MCF 10A (cell line): ENCODE measurements around the gene ZNF341. TPM values are rescaled to one million over a fixed set of nuclear protein-coding genes. Genes with fewer than 3 reads are reported as not detected.

Source experiments
- BruUV-seq: library from RNA; stranded (reverse); fragments of 400-500 nt; replicated peaks from 2 replicates; lab custom pipeline; 2021; lab: Mats Ljungman, UMichigan
- CTCF ChIA-PET: fragments of 300-600 bp; sonication (Branson Sonifier 250); formaldehyde crosslinking; extraction: SDS; loops from one replicate; lab custom pipeline; 2021; ENCODE audit warnings: antibody characterized with exemption, inconsistent platforms; lab: Yijun Ruan, JAX
- POLR2A ChIA-PET: fragments of 300-600, 350-650 bp; sonication (Branson Sonifier 250); formaldehyde crosslinking; extraction: SDS; loops from one replicate; lab custom pipeline; 2020; ENCODE audit warnings: antibody characterized with exemption, inconsistent platforms; lab: Yijun Ruan, JAX
- DNase-seq: peaks from one replicate; pipeline ENCODE4 v3.0.0-alpha.2; 2018; ENCODE audit not compliant: unreplicated experiment
- H3K27ac Mint-ChIP-seq: one replicate; pipeline ENCODE4 v1.8.0; 2022; ENCODE audit warnings: mild to moderate bottlenecking, low read depth, mixed read lengths; ENCODE audit not compliant: unreplicated experiment
- H3K27me3 Mint-ChIP-seq: one replicate; pipeline ENCODE4 v1.8.0; 2022; ENCODE audit warnings: mixed read lengths; ENCODE audit not compliant: insufficient read depth, unreplicated experiment
- H3K36me3 Mint-ChIP-seq: one replicate; pipeline ENCODE4 v1.8.0; 2022; ENCODE audit warnings: mild to moderate bottlenecking, moderate library complexity, mixed read lengths; ENCODE audit not compliant: insufficient read depth, unreplicated experiment
- H3K4me1 Mint-ChIP-seq: one replicate; pipeline ENCODE4 v1.8.0; 2022; ENCODE audit warnings: mixed read lengths; ENCODE audit not compliant: insufficient read depth, unreplicated experiment
- H3K4me3 Mint-ChIP-seq: one replicate; pipeline ENCODE4 v1.8.0; 2022; ENCODE audit warnings: mild to moderate bottlenecking, moderate library complexity, mixed read lengths; ENCODE audit not compliant: unreplicated experiment
- H3K9me3 Mint-ChIP-seq: one replicate; pipeline ENCODE4 v1.8.0; 2022; ENCODE audit warnings: mixed read lengths; ENCODE audit not compliant: unreplicated experiment
- intact Hi-C: fragments of 100-400 bp; cut with micrococcal nuclease; formaldehyde crosslinking; loops from 2 replicates; pipeline ENCODE4 v1.14.1; 2022
- total RNA-seq: library from RNA; stranded (reverse); gene quantifications from 2 replicates; pipeline ENCODE4 v1.2.3, GENCODE V29; 2022
- TF ChIP-seq, protein P1 (sequence below): fragments of 200-600 bp; IDR thresholded peaks from one replicate; pipeline ENCODE4 v1.8.0; 2022; ENCODE audit warnings: antibody characterized with exemption, mild to moderate bottlenecking; ENCODE audit not compliant: unreplicated experiment

The ZNF341 gene
- total RNA-seq, 1 experiment from 2014 or later, result 2.0 TPM

DNA sequence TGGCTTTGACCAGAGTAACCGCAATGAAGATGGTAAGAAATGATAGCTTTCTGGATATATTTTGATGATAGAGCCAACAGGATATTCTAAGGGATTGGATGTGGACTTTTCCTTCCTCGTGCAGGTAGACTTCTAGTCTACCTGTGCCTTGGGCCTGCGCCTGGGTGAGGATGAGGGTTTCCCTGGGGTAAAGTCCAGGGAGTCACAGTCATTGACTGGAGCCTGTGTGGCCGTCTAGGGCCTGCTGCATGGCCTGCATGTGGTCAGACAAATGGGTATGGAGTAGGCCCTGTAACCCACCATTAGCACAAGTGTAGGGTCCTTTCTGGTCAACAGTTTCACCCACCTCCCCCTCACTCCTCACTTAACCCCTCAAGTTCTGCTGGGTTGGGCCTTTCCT, 66.6 kb downstream of the ZNF341 start:
- no peaks in the 10 kb centered on the region for H3K27me3 Mint-ChIP-seq
- H3K9me3 Mint-ChIP-seq, result no peaks in the 10 kb centered on the region
- no peak overlapping the region for H3K4me3 Mint-ChIP-seq
- no peak overlapping the region for H3K27ac Mint-ChIP-seq
- no peaks in the 10 kb centered on the region for H3K4me1 Mint-ChIP-seq
- H3K36me3 Mint-ChIP-seq, result peaks cover 4% of the 10 kb centered on the region
- POLR2A ChIA-PET, result interaction anchor here (0.8 to 2.4 kb wide), 2 partner anchors 13 to 195 kb away, joined by 3 to 8 read pairs; partner anchors contain the start of genes CHMP4B and RALY
- BruUV-seq, result no TSS peak
- intact Hi-C loops, result no loop called here
- no peak for DNase-seq
- CTCF ChIA-PET, result interaction anchor here (1.0 to 1.3 kb wide), 2 partner anchors 13 to 15 kb away, joined by 4 read pairs; partner anchors contain the start of gene CHMP4B
- TF ChIP-seq, protein P1, sequence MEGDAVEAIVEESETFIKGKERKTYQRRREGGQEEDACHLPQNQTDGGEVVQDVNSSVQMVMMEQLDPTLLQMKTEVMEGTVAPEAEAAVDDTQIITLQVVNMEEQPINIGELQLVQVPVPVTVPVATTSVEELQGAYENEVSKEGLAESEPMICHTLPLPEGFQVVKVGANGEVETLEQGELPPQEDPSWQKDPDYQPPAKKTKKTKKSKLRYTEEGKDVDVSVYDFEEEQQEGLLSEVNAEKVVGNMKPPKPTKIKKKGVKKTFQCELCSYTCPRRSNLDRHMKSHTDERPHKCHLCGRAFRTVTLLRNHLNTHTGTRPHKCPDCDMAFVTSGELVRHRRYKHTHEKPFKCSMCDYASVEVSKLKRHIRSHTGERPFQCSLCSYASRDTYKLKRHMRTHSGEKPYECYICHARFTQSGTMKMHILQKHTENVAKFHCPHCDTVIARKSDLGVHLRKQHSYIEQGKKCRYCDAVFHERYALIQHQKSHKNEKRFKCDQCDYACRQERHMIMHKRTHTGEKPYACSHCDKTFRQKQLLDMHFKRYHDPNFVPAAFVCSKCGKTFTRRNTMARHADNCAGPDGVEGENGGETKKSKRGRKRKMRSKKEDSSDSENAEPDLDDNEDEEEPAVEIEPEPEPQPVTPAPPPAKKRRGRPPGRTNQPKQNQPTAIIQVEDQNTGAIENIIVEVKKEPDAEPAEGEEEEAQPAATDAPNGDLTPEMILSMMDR, result no peak

DNA sequence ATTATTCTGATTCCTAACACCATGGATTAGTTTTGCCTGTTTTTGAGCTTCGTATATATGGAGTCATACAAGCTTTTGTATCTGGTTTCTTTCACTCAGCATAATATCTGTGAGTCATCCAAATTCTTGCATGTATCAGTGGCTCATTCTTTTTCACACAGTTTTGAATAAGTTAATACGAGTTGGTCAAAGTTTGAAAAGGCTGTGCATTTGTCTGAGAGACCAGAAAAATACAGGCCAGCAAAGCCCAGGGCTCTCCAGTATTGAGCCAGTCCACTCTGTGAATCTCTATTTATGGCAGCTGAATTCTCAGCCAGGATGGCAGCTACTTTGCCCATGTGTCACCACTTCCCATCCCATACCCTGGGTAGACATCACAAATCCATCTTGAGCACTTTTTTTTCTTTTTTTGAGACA, 72.1 kb downstream of the ZNF341 start:
- Mint-ChIP-seq H3K4me1 (no peaks in the 10 kb centered on the region), H3K36me3 (no peaks in the 10 kb centered on the region), H3K9me3 (no peaks in the 10 kb centered on the region), H3K27ac (no peak overlapping the region), H3K27me3 (no peaks in the 10 kb centered on the region), H3K4me3 (no peak overlapping the region)
- CTCF ChIA-PET, result interaction anchor here (0.7 to 1.8 kb wide), 7 partner anchors 9 to 305 kb away, joined by 3 to 10 read pairs (median 4); no protein-coding TSS in a partner anchor
- intact Hi-C loops, result no loop called here
- POLR2A ChIA-PET, result interaction anchor here (0.7 to 4.4 kb wide), 13 partner anchors 8 to 308 kb away, joined by 3 to 48 read pairs (median 4); partner anchors contain the start of genes CHMP4B, EIF2S2 and RALY
- BruUV-seq, result no TSS peak
- DNase-seq, result peak; percentile 40
- TF ChIP-seq, protein P1, result no peak

DNA sequence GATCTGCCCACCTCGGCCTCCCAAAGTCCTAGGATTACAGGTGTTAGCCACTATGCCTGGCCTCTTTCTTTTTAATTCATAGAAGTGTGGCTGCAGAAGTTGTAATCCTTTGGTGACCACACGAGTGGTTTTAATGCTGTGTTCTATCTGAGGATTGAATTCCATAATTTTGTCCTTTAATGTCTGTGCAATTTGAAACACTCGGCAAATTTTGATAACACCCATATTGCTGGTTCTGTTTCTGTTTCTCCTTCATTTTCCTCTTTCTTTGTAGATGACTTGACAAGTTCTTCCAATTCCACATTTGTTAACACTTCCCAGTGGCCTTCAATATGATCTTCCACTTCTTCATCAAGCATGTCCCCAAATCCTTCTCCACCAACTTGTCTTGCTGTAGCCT, 76.6 kb downstream of the ZNF341 start:
- Mint-ChIP-seq H3K4me1 (peaks cover 13% of the 10 kb centered on the region), H3K27me3 (no peaks in the 10 kb centered on the region), H3K4me3 (no peak overlapping the region), H3K9me3 (no peaks in the 10 kb centered on the region), H3K36me3 (peaks cover 23% of the 10 kb centered on the region), H3K27ac (no peak overlapping the region)
- TF ChIP-seq, protein P1, result no peak
- BruUV-seq, result no TSS peak
- ChIA-PET CTCF (interaction anchor here (0.6 to 1.7 kb wide), 2 partner anchors 14 to 163 kb away, joined by 3 to 5 read pairs; no protein-coding TSS in a partner anchor), POLR2A (no interaction called here)
- DNase-seq, result no peak
- intact Hi-C loops, result no loop called here

DNA sequence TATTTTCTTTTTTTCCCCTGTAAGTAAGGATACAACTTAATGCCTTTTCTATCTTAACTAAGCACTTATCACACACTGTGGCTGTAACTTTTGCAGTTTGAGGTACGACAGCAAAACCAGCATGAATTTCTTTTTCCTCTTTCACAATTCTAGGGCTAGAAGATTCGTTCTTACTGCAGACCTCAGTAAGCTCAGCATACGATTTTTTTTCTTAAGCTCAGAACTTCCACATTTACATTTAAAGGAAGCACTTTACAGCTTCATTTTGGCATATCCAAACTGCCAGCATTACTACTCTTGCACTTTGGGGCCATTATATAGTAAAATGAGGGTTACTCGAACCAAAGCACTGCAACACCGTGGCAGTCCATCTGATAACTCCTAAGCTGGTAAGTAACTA, 78.5 kb downstream of the ZNF341 start:
- no peak overlapping the region for H3K4me3 Mint-ChIP-seq
- no TSS peak for BruUV-seq
- DNase-seq, result no peak
- H3K9me3 Mint-ChIP-seq, result no peaks in the 10 kb centered on the region
- TF ChIP-seq, protein P1, result no peak
- H3K4me1 Mint-ChIP-seq, result peaks cover 17% of the 10 kb centered on the region
- no peaks in the 10 kb centered on the region for H3K27me3 Mint-ChIP-seq
- H3K36me3 Mint-ChIP-seq, result peaks cover 23% of the 10 kb centered on the region
- intact Hi-C loops, result loop anchor here (5.0 to 10.0 kb wide), 2 partner anchors 78 to 125 kb away; partner anchors contain the start of genes E2F1 and ZNF341
- ChIA-PET CTCF (interaction anchor here (0.7 to 1.8 kb wide), 4 partner anchors 9 to 123 kb away, joined by 3 to 8 read pairs (median 3); no protein-coding TSS in a partner anchor), POLR2A (interaction anchor here (1.1 to 6.2 kb wide), 9 partner anchors 8 to 302 kb away, joined by 4 to 122 read pairs (median 36); partner anchors contain the start of genes EIF2S2, PXMP4 and RALY)
- no peak overlapping the region for H3K27ac Mint-ChIP-seq
